GM19324 (cell line): ENCODE measurements around the gene NCKAP5L.

Experiments
- ATAC-seq: cut with Tn5 transposase; IDR thresholded peaks from one replicate; pipeline ENCODE4 v1.9.1; 2021; ENCODE audit warnings: mild to moderate bottlenecking, moderate library complexity; ENCODE audit not compliant: unreplicated experiment, low FRiP score

NCKAP5L gene

GRCh38 chr12:49824895-49825294, 3.3 kb downstream of the NCKAP5L start:
- ATAC-seq, result no peak

GRCh38 chr12:49824416-49824815, 3.8 kb downstream of the NCKAP5L start:
- ATAC-seq, result no peak

DNA sequence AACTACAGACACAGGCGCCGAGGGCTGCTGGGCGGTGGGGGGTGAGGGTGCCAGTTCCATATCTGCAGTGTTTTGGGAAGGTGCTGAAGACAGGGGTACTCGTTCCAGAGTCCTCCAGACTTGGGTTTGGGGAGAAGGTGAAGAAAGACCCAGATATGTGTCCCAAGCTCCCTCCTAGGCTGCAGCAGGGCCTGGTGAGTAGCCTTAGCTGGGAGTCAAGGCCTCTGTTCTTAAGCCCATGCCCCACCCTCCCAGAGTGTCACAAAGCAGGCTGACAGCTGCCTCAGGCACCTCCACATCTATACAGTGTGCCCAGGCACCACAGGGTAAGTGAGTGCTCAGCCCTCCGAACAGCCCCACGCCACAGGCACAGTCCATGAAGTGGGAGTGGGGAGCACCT, 4.3 kb downstream of the NCKAP5L start:
- no peak for ATAC-seq

GRCh38 chr12:49823350-49823749, 4.9 kb downstream of the NCKAP5L start:
- ATAC-seq, result no peak

- no peak for ATAC-seq
Measured at GRCh38 chr12:49821373-49822287, 6.6 kb downstream of the NCKAP5L start.

DNA sequence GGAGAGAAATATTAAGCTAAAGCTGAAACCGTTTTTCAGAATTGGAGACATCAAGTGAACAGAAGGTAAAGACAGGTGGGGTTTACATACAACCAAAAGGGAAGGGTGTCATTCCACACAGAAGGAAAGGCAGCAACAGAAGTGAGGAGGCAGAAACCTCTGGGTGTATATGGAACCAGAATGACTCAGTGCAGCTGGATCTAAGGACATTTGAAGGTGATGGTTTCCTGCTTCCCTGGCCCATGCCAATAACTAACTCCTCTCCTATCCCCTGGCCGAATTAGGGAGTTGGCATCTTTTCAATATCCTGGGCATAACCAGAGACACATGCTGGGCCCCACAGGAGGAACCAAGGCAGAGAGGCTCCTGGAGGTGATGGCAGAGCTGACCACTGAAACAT, 8.4 kb downstream of the NCKAP5L start:
- no peak for ATAC-seq

GRCh38 chr12:49818241-49818895, 9.8 kb downstream of the NCKAP5L start:
- no peak for ATAC-seq

GRCh38 chr12:49813131-49813530, 15.1 kb downstream of the NCKAP5L start:
- no peak for ATAC-seq

- no peak for ATAC-seq
Measured at GRCh38 chr12:49811961-49812401, 16.2 kb downstream of the NCKAP5L start.

DNA sequence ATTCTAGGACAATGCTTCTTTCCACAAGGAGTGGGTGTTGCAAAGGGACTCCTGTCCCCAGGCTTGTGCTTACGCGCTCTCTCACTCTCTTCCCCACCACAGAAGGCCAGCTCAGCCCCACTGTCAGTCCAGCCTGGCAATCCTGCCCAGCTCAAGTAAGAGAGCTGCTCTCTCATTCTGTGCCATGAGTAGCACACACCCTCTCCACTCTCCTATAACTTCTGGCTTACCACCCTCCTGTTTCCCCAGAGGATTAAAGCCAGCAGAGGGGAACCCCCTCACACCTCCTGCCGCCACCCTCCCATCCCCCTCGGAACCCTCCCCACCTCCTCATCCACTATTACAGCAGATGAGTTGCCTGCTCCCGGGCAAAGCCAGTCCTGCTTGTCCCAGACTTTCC, 17.1 kb downstream of the NCKAP5L start:
- no peak for ATAC-seq

GRCh38 chr12:49809906-49810389, 18.3 kb downstream of the NCKAP5L start:
- ATAC-seq, result no peak

DNA sequence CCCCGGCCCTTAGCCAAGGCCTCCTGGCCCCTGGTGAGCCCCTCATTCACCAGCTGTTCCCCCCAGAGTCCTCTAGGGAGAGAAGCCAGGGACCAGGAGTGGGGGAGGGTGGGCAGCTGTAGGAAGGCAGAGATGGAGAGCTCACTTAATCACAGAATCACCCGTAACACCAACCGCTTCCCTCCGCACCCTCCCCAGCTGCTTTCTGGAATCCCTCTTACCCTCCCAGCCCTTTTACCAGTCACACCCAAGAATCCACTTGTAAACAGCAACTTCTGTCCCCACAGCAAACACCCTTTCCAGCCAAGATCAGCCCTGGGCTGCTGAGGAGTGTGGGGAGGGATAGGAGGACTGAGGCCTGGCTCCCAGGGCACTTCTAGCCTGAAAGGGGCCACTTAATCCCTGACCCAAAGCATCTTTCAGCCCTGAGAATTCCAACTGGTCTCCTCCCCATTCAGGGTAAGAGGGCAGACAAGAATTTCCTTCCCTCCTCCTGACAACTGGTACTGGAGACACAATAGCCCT, 18.8 kb downstream of the NCKAP5L start:
- no peak for ATAC-seq

DNA sequence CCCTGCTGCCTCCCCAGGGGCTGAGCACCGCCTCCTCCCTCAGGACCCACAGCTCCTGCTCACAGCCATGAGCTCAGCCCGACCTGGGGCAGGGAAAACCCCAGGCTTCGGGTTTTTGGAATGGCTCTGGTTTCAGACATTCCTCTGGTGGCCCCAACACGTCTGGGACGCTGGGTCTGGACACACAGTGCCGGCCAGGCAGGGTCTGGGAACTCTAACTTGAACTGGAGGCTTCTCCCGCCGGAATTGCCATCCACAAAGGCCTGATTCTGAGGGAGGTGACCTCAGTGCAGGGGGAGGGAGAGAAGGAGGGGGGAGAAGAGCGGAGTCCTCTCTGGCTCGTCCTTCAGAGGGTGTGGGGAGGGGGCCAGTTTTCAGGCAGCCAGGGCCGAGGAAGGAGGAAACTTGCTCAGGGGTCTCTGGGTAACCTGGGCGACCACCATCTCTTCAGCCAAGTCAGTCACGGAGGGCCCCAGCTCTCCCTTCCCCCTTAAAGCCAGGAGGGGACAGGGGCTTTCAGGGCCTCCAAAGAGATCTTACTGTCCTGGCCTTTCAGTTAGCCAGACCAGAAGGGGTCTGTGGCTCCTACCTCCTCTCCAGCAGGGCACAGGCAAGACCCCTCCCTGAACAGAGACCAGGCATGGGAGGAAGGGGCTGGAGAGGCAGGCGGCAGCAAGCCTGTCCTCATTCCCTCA, 19.4 kb downstream of the NCKAP5L start:
- no peak for ATAC-seq

GRCh38 chr12:49807991-49808580, 20.1 kb downstream of the NCKAP5L start:
- ATAC-seq, result no peak

GRCh38 chr12:49806877-49807276, 21.3 kb downstream of the NCKAP5L start:
- no peak for ATAC-seq

DNA sequence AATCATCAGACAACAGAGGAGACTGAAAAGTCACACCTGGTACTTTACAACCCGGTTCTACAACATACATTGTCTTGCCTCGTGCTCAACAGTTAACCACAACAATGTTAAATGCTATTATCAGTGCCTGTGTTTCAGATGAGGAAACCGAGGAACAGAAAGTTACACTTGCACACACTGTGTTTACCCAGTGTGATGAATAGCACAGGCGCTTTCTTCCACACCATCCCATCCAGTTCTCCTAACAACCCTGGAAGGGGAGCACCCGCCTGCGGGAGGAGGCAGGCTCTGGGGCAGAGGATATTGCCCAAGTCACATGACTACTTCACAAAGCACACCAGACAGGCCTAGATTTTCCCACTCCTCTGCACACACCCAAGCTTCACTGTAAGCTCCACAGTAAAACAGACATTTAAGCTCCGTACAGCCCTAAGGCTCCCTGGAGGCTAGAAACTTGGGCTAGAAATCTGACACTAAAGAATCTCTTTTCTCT, 21.8 kb downstream of the NCKAP5L start:
- ATAC-seq, result no peak

DNA sequence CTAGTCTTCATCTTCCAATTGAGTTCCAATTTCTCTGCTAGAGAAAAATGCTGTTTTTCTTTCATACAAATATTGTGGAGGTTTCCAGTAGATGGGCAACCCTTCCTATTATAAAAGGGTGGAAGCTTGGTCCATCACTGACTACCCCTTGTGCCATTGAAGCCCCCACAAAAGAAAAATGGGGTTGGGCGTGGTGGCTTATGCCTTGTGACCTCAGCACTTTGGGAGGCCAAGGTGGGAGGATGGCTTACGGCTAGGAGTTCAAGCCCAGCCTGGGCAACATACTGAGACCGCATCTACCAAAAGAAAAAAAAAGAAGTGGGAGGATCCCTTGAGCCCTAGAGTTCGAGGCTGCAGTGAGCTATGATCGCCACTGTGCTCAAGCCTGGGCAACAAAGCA, 22.8 kb downstream of the NCKAP5L start:
- ATAC-seq, result no peak

- no peak for ATAC-seq
Measured at GRCh38 chr12:49804821-49805220, 23.4 kb downstream of the NCKAP5L start.

- ATAC-seq, result no peak
Measured at GRCh38 chr12:49803693-49804450, 24.3 kb downstream of the NCKAP5L start.
